ENCODE results near the gene PEA15.

PEA15 gene

DNA sequence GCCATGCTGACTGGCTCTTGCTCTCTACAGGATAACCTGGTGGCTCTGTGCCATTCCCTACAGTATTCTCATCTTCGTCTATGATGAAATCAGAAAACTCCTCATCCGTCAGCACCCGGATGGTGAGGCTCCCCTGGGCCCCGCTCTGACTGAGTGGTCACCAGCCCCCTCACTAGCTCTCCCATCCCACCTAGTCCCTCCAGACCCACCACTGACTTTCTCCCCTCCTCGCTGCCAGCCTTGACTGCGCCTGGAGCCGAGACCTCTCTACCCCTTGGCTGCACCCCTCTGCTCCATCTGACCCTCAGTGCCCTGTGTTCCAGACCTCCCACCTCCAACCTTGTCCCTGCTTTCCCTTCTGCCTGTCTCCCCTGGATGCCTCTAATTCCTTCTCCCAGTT is 18.9 kb upstream of the PEA15 start:
- DNase-seq: no peak

DNA sequence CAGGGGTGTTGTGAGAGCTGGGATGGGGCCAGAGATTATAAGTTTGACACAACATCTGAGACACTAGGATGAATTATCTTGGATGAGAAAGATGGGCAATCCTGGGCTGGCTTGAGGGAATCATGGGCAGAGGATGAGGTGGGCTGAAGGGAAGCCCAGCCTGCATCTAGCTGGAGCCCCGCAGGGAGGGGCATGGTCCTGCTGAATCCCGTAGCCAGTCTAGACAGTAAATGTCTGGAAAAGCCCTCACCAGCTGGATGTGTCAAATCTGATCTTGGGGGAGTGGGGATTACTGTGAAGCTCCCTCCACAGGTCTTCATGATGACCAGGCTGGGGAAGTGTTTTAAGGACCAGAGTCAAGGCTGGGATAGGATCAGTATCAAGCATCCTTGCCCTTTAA is 18.5 kb upstream of the PEA15 start:
- DNase-seq: no peak

DNA sequence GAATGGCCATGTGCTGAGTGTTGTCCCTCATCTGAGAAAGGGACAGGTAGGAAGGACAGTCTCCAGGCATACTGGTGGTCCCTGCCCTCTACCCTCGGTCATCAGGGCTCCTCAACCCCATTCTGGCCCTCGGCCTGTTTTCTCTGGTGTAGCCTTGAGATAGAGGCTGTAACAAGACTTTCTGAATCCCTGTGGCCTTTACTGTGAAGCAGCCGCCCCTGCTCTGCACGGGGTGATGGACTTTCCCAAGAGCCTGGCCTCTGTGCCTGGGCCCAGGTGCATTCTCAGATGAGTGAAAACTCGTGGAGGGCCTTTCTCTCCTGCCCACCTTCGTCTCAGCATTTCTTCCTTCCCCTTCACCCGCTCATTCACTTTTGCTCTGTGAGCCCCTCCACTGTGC is 17.8 kb upstream of the PEA15 start:
- DNase-seq: no peak

DNA sequence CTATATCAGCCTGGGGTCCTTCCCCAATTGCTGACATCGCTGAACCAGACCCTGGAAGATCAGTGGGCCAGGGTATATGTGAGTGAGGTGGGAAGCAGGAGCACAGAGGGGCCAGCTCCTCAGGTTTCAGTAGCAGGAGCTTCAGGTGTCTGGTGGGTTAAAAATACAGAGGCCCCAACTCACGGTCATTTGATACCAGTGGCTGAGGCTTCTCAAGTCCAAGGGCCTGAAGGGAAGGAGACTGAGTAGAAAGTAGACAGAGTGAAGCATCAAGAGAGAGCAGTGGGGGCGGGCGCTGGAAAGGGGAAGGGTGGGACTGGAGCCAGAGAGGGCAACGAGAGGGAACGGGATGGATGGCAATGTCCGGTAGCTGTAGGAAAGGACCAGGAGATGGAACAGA is 16.8 kb upstream of the PEA15 start:
- no peak for DNase-seq

DNA sequence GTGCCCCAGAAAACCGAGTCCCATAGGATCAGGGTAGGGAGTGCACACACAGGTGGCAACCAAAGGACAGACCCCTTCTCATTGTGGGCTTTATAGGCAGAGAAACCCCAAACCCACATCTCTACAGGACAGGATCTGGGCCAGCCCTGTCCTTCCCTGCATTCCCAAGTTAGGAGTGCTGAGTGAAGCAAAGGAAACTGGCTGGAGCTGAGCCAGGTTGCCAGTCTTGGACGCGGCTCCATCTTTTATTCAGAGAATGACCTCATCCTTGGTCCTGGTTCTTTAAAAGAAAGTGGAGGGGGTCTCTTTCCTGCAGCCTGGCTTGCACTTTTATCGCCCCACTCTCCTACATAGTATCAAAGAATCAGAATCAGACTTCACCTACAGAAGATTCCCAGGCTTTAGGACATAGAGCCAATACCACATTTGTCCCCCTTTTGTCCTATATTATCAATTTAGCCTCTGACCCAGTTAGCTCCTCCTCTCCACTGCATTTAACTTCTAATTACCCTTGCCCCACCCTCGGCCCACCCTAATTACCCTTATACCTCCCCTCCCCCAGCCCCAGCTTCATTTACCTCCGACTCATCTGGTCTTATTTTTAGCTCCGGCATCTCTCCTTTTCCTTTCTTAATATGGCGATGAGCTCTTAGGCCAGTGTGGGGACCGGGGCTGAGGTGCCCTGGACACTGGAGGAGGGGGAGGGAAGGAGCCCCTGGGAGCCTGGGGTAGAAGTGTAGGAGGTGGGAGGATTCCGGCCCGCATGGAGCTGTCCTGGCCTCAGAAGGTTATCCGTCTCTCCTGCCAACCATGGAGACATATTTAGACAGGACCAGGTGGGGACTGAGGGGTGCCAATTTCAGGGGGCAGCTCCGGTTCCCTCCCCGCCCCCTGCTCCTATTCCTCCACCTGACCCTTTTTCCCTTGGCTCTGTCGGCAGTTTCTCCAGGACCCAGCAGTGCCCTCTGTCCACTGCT is 15.2 kb upstream of the PEA15 start, which contains the start of gene CASQ1:
Gene CASQ1 (plus strand): TSS at position 927 of the 977 bp plus-strand sequence. CDS start 177 bp downstream, outside the sequence.
- peak; percentile 68 for DNase-seq

DNA sequence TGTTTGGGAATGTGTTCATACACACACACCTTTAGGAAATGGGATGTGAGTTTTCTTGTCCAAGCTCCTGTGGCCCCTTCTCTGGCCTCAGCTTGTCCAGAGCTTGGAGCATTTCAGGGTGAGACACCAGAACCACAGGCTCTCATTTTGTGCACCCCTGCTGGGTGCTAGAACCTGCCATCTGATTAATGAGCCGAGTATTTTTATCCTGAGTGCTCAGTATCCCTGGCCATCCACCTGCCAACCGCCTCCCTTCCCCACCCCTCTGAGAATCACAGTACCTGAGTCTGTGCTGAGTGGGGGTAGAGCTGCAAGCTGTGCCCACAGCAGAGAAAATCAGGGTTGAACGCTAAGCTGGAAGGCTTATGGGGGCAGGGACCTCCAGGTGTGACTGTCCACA is 13.4 kb upstream of the PEA15 start:
- no peak for DNase-seq

DNA sequence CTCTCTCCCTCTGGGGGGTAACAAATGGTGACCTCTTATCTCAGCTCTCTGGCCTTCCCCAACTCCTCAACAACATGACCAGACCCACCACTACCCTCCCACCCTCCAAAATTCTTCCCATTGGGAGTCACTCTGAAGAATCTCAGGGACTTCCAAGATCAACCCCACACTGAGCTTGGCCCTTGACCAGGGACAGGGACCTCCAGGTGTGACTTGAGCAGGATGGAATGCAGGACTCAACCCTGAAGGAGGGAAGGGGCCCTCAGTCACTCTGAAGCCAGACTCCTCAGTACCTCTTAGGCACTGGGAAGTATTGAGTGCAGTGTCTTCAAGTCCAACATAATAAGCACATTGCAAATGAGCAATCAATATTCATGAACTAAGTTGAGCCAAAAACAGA is 12.9 kb upstream of the PEA15 start:
- no peak for DNase-seq

DNA sequence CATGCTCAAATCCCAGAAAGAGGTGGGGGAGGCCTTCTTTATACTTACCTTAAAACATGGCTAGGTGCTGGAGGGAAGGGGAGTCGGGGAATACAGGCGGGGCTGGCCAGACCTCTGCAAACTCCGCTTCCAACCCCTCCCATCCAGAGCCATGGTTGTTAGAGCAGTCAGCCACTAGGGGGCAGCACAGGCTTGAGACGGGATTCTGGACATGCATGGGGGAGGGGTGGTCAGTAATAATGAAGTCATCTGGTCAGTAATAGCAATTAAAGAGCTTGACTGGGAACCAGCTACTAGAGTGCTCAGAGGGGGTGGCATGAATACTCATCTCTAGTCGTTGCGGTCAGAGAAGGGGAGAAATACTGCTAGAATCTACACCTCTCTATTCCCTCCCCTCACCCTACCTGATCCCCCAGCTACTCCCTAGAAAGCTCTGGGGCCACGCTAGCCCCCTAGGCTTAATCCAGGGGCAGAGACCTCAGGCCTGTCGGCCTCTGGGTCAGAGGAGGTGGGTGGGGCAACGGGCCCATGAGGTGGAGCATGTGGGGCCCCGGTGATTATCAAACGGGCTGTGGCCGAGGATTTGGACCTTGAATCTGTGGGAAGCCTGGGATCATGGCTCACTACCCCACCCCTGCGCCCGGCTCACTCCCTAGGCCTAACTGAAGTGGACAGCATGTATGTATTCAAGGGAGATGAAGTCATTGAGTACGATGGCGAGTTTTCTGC is 11.9 kb upstream of the PEA15 start:
- DNase-seq: peak; percentile 88

DNA sequence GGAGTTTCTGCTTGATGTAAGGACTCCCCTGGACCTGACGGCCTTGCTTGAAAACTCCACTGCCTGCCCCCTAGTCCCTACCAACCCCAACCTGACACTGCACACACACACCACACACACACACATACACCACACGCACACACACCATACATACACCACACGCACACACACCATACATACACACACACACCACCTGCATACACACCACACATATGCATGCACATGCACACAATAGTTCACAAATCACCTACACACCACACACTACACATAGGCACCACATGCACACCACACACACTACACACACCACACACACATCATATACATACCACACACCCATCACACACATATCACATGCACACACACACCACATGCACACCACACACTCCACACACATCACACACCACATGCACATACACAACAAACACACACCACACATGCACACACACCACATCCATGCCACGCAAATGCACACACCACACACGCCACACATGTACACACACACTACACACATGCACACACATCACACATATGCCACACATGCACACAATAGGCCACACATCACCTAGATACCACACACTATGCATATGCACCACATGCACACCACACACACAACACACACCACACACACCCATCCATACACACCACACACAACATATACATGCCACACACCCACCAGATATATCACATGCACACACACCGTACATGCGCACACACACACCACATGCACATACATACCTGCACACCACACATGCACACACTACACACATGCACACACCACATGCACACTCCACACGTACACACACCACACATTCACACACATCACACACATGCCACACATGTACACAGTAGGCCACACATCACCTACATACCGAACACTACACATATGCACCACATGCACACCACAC is 11.1 kb upstream of the PEA15 start:
- DNase-seq: no peak

DNA sequence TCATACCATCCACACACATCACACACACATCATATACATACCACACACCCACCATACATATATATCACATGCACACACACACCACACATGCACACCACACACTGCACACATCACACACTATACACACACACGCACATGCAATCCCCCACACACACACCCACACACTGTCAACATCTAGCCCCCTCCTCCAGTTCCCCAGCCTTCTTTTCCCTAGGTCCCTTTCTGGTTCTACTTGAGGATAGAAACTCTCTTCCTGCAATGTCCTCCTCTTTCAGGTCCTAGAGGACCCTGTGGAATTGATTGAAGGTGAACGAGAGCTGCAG is 10.5 kb upstream of the PEA15 start:
- no peak for DNase-seq

DNA sequence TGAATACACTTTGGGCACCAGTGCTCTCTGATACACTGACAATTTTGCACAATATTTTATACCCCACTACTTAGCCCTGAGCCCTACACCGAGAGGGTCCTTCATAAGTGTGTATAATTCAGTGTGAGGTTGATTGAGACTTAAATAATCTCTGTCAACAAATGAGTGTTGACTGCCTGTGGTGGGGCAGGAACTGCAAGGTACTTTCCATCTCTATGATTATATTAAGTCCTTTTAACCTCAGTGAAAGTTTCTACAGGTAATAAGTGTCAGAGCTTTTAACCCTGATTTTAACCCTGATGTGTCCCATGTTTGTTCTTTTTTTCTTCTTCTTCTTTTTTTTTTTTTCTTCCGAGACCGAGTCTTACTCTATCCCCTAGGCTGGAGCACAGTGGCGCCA is 9.0 kb upstream of the PEA15 start:
- DNase-seq: no peak

DNA sequence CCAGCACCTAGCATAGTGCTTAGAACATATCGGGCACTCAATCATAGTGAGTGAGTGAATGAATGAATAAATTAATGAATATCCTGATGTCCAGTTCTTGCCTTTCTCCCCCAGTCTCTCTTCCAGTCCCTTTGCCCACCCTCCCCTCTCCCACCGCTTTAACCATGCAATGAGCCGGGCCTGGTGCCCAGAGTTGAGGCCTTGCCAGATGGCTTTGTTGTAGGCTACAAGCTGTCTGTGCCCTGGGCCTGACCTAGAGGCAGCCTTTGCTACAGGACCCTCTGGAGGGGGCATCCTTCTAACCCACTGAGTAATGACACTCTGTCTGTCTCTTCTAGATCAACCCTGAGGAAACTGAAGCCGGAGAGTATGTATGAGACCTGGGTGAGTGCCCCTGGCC is 8.0 kb upstream of the PEA15 start:
- DNase-seq: no peak

DNA sequence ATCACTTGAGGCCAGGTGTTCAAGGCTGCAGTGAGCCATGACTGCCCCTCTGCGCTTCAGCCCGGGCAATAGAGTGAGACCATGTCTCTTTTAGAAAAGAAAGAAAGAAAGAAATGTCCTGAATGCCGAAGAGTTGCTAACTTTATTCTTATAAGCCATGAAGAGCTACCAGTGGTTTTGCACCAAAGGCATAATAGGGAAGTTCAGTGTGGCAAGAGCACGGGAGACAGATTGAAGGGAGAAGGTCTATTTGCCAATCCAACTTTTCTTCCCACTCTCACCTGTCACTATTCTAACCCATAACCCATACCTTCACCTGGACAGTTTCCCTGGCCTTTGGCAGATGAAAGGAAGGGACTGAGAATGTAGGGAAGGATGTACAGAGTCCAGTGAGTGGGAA is 4.4 kb upstream of the PEA15 start:
- DNase-seq: no peak

DNA sequence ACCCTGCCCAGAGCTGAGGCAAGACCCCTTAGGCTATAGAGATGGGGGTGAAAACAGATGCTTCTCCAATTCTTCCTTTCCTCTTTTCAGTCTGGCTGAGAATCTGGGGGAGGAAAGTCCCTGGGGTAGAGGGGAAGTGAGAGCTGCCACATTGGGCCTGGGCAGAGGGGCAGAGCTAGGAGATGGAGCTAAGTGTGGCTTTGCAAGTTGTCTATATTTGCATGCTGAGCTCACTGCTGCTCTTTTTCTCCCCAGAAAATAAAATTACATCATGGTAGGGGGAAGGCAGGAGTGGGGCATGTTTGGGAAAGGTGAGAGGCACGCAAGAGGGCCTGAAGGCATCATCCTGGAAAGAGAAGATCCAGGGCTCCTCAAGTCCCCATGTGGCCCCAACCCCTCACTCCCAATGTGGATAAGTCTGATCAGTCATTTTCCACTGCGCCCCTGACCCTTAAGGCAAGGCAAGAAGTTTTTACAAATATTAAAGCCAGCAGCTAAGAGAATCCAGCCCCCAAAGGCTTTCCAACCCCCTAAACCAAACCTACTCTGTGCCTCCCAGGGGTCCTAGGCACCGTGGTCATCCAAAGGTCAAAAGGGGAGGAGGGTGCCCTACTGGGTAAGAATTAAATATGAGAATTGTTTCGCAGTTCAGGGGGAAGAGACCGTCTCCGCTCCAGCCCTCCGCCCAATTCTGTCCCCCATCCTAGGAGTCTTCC is 500 bp upstream of the PEA15 start:
- no peak for DNase-seq

DNA sequence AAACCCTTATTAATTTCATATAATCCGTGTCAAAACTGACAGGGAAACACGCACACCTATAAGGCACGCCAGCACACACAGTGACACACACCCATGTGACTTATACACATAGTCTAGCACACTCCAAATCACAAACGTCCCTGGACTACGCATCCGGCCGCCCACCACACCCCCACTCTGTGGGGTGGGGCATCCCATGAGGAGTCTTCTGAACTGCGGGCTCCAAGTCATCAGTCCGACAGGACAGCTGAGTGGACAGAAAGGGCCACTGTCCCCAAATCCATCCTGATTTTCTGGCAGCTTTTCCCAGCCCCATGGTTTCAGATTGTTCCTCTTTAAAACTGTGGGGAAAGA is 829 bp downstream of the PEA15 start:
- no peak for DNase-seq

DNA sequence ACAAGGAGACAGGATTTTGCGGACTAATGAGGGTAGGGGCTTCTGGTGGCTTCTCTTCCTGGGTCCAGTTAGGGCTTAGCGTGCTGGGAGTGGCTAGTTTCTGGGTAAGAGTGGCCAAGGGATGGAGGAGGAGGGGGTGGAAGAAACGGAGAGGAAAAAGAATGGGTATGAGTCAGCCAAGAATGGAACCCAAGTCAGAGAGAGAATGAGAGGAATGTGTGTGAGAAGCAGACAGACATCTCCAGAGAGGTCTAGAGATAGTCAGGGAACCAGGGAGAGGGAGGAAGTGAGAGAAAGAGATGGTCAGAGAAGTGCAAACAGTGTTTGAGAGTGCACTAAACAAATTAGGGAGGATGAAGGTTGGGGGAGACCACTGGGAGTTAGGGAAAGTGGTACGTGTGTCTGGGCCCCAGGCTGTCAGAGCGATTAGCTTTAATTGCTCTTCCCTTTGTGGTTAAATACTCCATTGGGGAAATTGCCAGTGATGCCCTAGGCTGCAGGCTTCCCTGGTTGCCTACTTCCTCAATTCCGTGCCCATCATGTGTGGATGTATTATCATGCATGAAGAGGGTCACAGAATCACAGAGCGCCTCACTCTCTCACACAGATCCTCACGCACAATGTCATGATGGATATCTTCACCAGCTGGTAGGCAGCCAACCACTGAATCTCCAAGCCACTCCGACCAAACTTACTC is 1.4 kb downstream of the PEA15 start:
- no peak for DNase-seq

DNA sequence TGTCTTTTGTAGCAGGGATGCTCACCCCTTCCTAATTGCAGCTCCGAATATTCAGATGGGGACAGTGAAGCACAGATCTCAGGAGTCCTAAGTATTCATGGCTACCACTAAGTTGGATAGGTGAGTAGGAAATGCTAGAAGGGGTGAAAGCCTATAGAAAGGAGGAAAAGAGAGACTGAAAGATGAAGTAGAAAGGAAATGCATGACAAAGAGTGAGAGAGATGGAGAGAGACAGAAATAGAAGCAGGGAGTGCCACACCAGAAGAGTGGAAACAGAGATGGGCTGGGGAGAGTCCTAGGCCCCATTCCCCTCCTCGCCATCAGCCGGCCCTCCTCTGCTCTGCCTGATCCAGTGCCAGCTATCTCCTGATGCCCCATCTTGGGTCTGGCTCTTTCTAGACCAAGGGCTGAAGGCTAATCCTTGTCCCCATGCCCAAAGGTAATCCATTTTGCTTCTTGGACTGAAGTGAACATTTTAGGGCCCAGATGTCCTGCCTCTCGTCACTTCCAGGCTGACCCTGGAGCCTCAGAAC is 2.0 kb downstream of the PEA15 start:
- no peak for DNase-seq

DNA sequence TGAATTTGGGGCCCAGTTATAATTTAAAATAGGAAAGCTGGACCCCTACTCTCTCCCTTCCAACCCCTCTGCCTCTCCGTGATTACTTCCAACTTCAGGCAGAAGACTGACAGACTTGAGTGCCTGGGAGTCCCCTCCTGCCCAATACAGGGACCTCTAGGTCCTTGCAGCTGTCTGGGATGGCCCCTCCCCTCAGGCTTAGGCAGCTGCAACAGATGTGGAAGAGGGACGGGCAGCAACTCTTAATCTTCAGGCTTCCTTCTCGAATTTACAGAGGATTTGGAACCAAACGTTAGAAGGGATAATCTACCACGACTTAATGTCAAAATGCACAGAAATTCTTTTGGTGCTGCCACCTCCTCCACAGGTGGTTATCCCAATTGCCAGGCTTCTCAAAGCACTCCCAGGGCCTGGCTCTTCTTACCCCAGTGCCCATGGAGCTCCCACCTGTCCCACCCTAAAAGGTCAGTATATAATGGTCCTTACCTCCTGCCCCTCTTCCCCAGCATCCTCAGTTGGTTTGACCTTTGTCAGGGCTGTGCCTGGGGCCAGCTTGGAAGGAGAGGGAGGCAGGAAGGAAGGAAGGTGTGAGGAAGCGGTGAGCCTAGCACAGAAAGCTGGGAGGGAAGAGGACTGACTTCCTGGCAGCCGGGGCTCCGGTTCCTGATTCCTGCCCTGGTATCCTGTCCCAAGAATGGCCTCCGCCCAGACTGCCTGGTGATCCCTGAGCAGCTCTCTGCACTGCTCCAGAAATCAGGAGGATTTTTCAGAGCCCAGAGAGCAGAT is 2.8 kb downstream of the PEA15 start:
- no peak for DNase-seq

DNA sequence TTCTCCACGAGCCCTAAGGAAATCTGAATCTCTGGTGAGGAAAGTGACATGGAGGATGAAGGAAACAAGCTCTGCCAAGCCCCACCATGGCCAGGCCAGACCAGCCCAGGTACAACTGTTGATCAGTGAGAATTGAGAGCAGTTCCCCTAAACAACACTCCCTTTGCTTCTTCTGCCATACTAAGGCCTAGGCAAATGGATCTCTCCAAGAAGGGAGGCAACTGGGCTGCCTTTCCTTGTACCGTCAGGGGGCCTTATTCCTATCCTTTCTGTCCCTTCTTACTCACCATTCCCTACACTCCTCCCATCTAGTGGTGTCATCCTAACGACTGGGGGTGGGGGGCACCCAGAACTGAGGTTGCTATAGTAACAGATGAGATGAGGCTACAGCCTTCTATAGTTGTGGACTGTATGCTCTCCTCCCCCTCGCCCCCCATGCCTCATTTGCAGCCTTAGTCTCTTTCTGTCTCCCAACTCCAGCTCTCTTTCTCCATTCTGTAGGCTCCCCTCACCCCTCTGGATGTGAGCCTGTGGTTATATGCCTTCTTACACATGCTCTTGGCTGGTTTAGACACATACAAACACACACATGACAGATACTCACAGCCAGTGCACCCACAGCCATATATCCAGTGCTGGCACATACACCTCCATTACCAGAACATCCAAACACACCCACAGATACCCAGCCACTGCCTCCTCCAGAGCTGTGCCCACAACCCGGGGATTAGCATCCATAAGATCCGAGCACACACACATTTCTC is 3.6 kb downstream of the PEA15 start:
- DNase-seq: no peak
